Measurements from ENCODE around the gene USP47. TPM values are rescaled to one million over a fixed set of nuclear protein-coding genes. Genes with fewer than 3 reads are reported as not detected.

The USP47 gene
- total and polyA plus RNA-seq, 9 of the 15 experiments (the other 6 are each of a cell fraction or from before 2014, with no cell fraction given), result 13.1 to 63.6 (median 34.7) TPM

- TF ChIP-seq ZNF740 (CRISPR knock-in tag; IDR thresholded peaks at IDR 0.05), result 0 out of 2 replicates have a peak, but pooled peaks have one; percentile 27
- TF ChIP-seq ZNF740 (tag; IDR thresholded peaks at IDR 0.05), result no peak
- no peak; the same call in 1 of the 2 replicates for TF ChIP-seq GABPA (tag; conservative IDR thresholded peaks at IDR 0.05; ENCODE audit: low read depth)
- TF ChIP-seq ARNT (IDR thresholded peaks at IDR 0.05), result no peak
- no peak for TF ChIP-seq HDAC2 (IDR thresholded peaks at IDR 0.05)
- TF ChIP-seq GTF2B (IDR thresholded peaks at IDR 0.05; ENCODE audit: extremely low read depth, insufficient read length), result no peak
- TF ChIP-seq MEF2D (tag; conservative IDR thresholded peaks at IDR 0.05; ENCODE audit: low read depth), result no peak
- TF ChIP-seq RFX7 (CRISPR knock-in tag; IDR thresholded peaks at IDR 0.05), result no peak
- no peak for TF ChIP-seq TCFL5 (CRISPR knock-in tag; conservative IDR thresholded peaks at IDR 0.05)
- TF ChIP-seq FOXP4 (CRISPR knock-in tag; IDR thresholded peaks at IDR 0.05; ENCODE audit: borderline replicate concordance), result no peak
- TF ChIP-seq MECOM (CRISPR knock-in tag; IDR thresholded peaks at IDR 0.05), result no peak
- no peak for TF ChIP-seq TFE3 (CRISPR knock-in tag; IDR thresholded peaks at IDR 0.05)
- no peak for TF ChIP-seq MAFG (tag; conservative IDR thresholded peaks at IDR 0.05)
- no peak for TF ChIP-seq SMAD3 (CRISPR knock-in tag; conservative IDR thresholded peaks at IDR 0.05)
- TF ChIP-seq FOXP1 (CRISPR knock-in tag; IDR thresholded peaks at IDR 0.05), result peak; percentile 67; the same call in 1 of the 2 replicates
- no peak for TF ChIP-seq PTTG1 (tag; IDR thresholded peaks at IDR 0.05; ENCODE audit: low read depth)
- no peak; the same call in none of the 2 replicates for TF ChIP-seq AFF4 (CRISPR knock-in tag; IDR thresholded peaks at IDR 0.05)
- peak; percentile 64; the same call in 1 of the 2 replicates for TF ChIP-seq ZBTB17 (CRISPR knock-in tag; IDR thresholded peaks at IDR 0.05)
These were observed at the start of gene USP47 (continued) for GRCh38 chr11:11841723-11842420.
